K562 (cell line): ENCODE data around the gene QKI. TPM values are rescaled to one million over a fixed set of nuclear protein-coding genes. Genes with fewer than 3 reads are reported as not detected.
A peak's percentile ranks its signal among the peaks of the same experiment; 100 is the strongest.

Source experiments
- CREB3L1 ChIP-seq: fragments of 450-650 bp; IDR thresholded peaks from 2 replicates; pipeline ENCODE4 v1.6.1; 2014; ENCODE audit warnings: low read depth, mild to moderate bottlenecking, moderate library complexity, borderline replicate concordance
- DIDO1 ChIP-seq: fragments of 450-650 bp; IDR thresholded peaks from 2 replicates; pipeline ENCODE4 v1.6.1; 2016; ENCODE audit warnings: low read depth, missing biosample characterization, missing genetic modification characterization
- ERF ChIP-seq: fragments of 450-650 bp; formaldehyde crosslinking; IDR thresholded peaks from 2 replicates; pipeline ENCODE4 v1.4.0; 2020; ENCODE audit warnings: mild to moderate bottlenecking, mixed read lengths
- GABPB2 ChIP-seq: fragments of 250-450 bp; sonication (Bioruptor Pico); conservative IDR thresholded peaks from 2 replicates; pipeline ENCODE4 v1.5.1; 2021; ENCODE audit warnings: mild to moderate bottlenecking
- HDAC1 ChIP-seq, 2 experiments: fragments of 450-650 bp; IDR thresholded peaks; 2 replicates each; pipeline ENCODE4 v1.6.1; 2016 to 2017; ENCODE audit warnings: inconsistent platforms in 1 of 2, mild to moderate bottlenecking in 1 of 2, moderate library complexity in 1 of 2
- HNRNPLL ChIP-seq: fragments of 200-400 bp; formaldehyde crosslinking; IDR thresholded peaks from 2 replicates; pipeline ENCODE4 v1.6.1; 2017; ENCODE audit warnings: low read length, low read depth, mild to moderate bottlenecking; ENCODE audit not compliant: poor library complexity, severe bottlenecking
- ILF3 ChIP-seq: fragments of 450-650 bp; IDR thresholded peaks from 2 replicates; pipeline ENCODE4 v1.6.1; 2018; ENCODE audit warnings: antibody characterized with exemption, mild to moderate bottlenecking, moderate library complexity, borderline replicate concordance
- JUND ChIP-seq, 2 experiments: IDR thresholded peaks; 2 replicates in 1 of 2; 3 replicates in 1 of 2; pipeline ENCODE4 v1.6.1; 2011; ENCODE audit warnings: borderline replicate concordance in 2 of 2, low read depth in 2 of 2, low read length in 2 of 2, improper control_type of control experiment in 1 of 2, missing biosample characterization in 1 of 2, missing genetic modification characterization in 1 of 2, missing genetic modification reagents in 1 of 2
- KLF6 ChIP-seq: fragments of 250-450 bp; sonication (Bioruptor Pico); IDR thresholded peaks from 2 replicates; pipeline ENCODE4 v1.4.0; 2020; ENCODE audit warnings: mild to moderate bottlenecking, moderate library complexity, borderline replicate concordance
- MTA1 ChIP-seq: fragments of 450-650 bp; IDR thresholded peaks from 2 replicates; pipeline ENCODE4 v1.6.1; 2017; ENCODE audit warnings: borderline replicate concordance
- MTA3 ChIP-seq: fragments of 450-650 bp; formaldehyde crosslinking; IDR thresholded peaks from 2 replicates; pipeline ENCODE4 v1.6.1; 2017; ENCODE audit warnings: mild to moderate bottlenecking, borderline replicate concordance
- NBN ChIP-seq: fragments of 450-650 bp; IDR thresholded peaks from 2 replicates; pipeline ENCODE4 v1.6.1; 2016; ENCODE audit warnings: low read depth, mild to moderate bottlenecking
- NR3C1 ChIP-seq: sonication (generic); formaldehyde crosslinking; IDR thresholded peaks from 2 replicates; pipeline ENCODE4 v1.8.1; 2022; ENCODE audit warnings: missing genetic modification reagents
- PCBP1 ChIP-seq: fragments of 200-400 bp; formaldehyde crosslinking; IDR thresholded peaks from 2 replicates; pipeline ENCODE4 v1.6.1; 2018; ENCODE audit warnings: mild to moderate bottlenecking, low read depth, low read length; ENCODE audit not compliant: poor library complexity, severe bottlenecking
- POLR2AphosphoS5 ChIP-seq: IDR thresholded peaks from 2 replicates; pipeline ENCODE4 v1.6.1; 2011; ENCODE audit warnings: mild to moderate bottlenecking, low read depth, low read length, moderate library complexity; ENCODE audit not compliant: control insufficient read depth, insufficient read depth
- POU5F1 ChIP-seq: fragments of 150-350 bp; IDR thresholded peaks from 2 replicates; pipeline ENCODE4 v1.6.1; 2014; ENCODE audit warnings: borderline replicate concordance, low read length, low read depth, mild to moderate bottlenecking; ENCODE audit not compliant: partially characterized antibody
- ZNF217 ChIP-seq: sonication (generic); formaldehyde crosslinking; IDR thresholded peaks from 2 replicates; pipeline ENCODE4 v1.8.0; 2022; ENCODE audit warnings: mild to moderate bottlenecking, missing genetic modification reagents
- ZNF239 ChIP-seq: fragments of 250-450 bp; sonication (Bioruptor Pico); IDR thresholded peaks from 2 replicates; pipeline ENCODE4 v1.4.0; 2020; ENCODE audit warnings: mild to moderate bottlenecking
- ZNF395 ChIP-seq: fragments of 200-800 bp; sonication (Bioruptor generic); IDR thresholded peaks from 2 replicates; pipeline ENCODE4 v1.6.1; 2017; ENCODE audit warnings: missing genetic modification characterization, missing compliant biosample characterization
- ZNF431 ChIP-seq: sonication (generic); formaldehyde crosslinking; IDR thresholded peaks from 2 replicates; pipeline ENCODE4 v1.8.0; 2022; ENCODE audit warnings: mild to moderate bottlenecking, missing genetic modification reagents
- ZNF561 ChIP-seq: fragments of 450-650 bp; formaldehyde crosslinking; conservative IDR thresholded peaks from 2 replicates; pipeline ENCODE4 v1.4.0; 2020; ENCODE audit warnings: mild to moderate bottlenecking, moderate library complexity
- ZNF764 ChIP-seq: fragments of 250-450 bp; sonication (Bioruptor Pico); IDR thresholded peaks from 2 replicates; pipeline ENCODE4 v1.4.0; 2020; ENCODE audit warnings: low read depth, mild to moderate bottlenecking, moderate library complexity
- polyA plus RNA-seq, 8 experiments: library from polyadenylated mRNA; depleted of rRNA in 4 of 8; stranded (reverse) in 5 of 8; unstranded in 3 of 8; fragments of >200 nt; fragmentation: Nextera tagmentation in 2 of 8; fragmentation: Illumina TruSeq in 1 of 8; extraction: Ambion mirVana in 2 of 8; extraction: Trizol in 1 of 8; gene quantifications; 2 replicates each; pipeline versions ENCODE4 v1.2.1 to v1.2.3, GENCODE V29; 2011 to 2014; ENCODE audit warnings: inconsistent platforms in 1 of 8, missing spikeins in 1 of 8
- total RNA-seq, 7 experiments: library from RNA; depleted of rRNA in 6 of 7; stranded (reverse); fragments of >200 nt in 6 of 7; fragmentation: Illumina TruSeq in 2 of 7; extraction: Trizol in 2 of 7; gene quantifications; 2 replicates each; pipeline versions ENCODE4 v1.2.1 to v1.2.3, GENCODE V29; 2011 to 2021; ENCODE audit warnings: low replicate concordance in 1 of 7
- TF ChIP-seq, protein P1 (sequence below): conservative IDR thresholded peaks from 2 replicates; pipeline ENCODE4 v1.6.1; 2011; ENCODE audit warnings: low read depth, mild to moderate bottlenecking, low read length; ENCODE audit not compliant: control insufficient read depth

Gene QKI
- total and polyA plus RNA-seq, 9 of the 15 experiments (the other 6 are each of a cell fraction or from before 2014, with no cell fraction given) = 20.4 to 215 (median 123) TPM

DNA sequence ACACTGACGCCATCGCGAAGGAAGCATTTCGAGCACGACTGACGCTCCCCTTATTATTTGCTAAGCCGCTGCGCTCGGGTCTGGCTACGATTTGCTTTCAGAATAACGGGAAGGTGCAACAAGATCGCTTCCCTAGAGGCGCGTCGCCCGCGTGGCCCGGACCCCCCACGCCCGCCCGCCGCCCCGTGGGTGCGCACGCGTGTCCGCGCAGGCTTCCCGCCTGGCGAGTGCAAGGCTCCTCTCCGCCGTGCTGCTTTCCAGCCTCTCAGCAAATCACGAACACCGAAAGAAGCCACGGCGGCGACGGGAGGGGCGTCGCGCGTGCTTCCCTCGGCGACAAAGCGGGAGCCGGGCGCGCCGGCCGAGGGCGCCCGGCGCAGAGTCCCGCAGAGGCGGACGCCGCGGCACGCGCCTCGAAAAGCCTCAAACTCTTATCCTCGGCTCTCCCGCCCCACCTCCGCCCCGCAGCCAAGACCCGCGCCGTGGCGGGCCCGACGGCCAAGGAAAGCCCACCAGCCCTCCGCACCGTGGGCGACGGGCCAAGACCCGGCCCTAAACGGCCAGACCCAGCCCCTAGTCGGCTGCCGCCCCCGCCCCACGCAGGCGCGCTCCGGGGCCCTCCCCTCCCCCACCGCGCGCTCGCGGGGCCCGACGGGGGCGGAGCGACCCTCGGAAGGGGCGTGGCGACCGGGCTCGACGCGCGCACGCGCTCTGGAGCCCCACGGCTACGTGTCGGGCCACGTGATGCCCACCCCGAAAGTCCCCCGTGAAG is 987 bp upstream of the QKI start (continued):
- peak; percentile 89; the same call in 1 of the 2 replicates for TF ChIP-seq ERF
- peak in 1 of 2 experiments; percentile 74; a peak in 1 of 4 replicates for TF ChIP-seq HDAC1 (IDR thresholded peaks at IDR 0.05)
- TF ChIP-seq PCBP1 = peak; percentile 61
- TF ChIP-seq GABPB2 (CRISPR knock-in tag) = no peak
- TF ChIP-seq ZNF431 (CRISPR knock-in tag) = peak; percentile 51
- no peak for TF ChIP-seq DIDO1 (tag)
- TF ChIP-seq ZNF217 (CRISPR knock-in tag) = peak; percentile 80; the same call in 1 of the 2 replicates
- TF ChIP-seq ZNF764 (CRISPR knock-in tag) = peak; percentile 55
- peak; percentile 20; the same call in 1 of the 2 replicates for TF ChIP-seq ILF3
- peak; percentile 88 for TF ChIP-seq CREB3L1
- TF ChIP-seq MTA1 = peak; percentile 83
- 0 out of 2 replicates have a peak, but pooled peaks have one; percentile 4 for TF ChIP-seq JUND (IDR thresholded peaks at IDR 0.05; ENCODE audit: borderline replicate concordance, low read depth, low read length)
- TF ChIP-seq JUND (tag; IDR thresholded peaks at IDR 0.05; ENCODE audit: borderline replicate concordance, low read depth, low read length) = no peak
- TF ChIP-seq KLF6 (CRISPR knock-in tag) = no peak
- peak; percentile 77 for TF ChIP-seq HNRNPLL
- TF ChIP-seq NR3C1 (CRISPR knock-in tag) = peak; percentile 82
- TF ChIP-seq ZNF561 (CRISPR knock-in tag) = 0 out of 2 replicates have a peak, but pooled peaks have one; percentile 33
- peak; percentile 36; the same call in 1 of the 2 replicates for TF ChIP-seq ZNF395
- TF ChIP-seq, protein P1, sequence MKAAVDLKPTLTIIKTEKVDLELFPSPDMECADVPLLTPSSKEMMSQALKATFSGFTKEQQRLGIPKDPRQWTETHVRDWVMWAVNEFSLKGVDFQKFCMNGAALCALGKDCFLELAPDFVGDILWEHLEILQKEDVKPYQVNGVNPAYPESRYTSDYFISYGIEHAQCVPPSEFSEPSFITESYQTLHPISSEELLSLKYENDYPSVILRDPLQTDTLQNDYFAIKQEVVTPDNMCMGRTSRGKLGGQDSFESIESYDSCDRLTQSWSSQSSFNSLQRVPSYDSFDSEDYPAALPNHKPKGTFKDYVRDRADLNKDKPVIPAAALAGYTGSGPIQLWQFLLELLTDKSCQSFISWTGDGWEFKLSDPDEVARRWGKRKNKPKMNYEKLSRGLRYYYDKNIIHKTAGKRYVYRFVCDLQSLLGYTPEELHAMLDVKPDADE = no peak
- peak; percentile 75; the same call in 1 of the 2 replicates for TF ChIP-seq POLR2AphosphoS5
- TF ChIP-seq MTA3 = peak; percentile 95
- TF ChIP-seq NBN = no peak
- TF ChIP-seq POU5F1 = no peak
- no peak for TF ChIP-seq ZNF239 (CRISPR knock-in tag)
